Neural progenitor cell (in vitro differentiated cells): ENCODE measurements around the gene ARHGAP8.

Experiments
- EZH2 ChIP-seq: fragments of 200-600 bp; sonication (generic); IDR thresholded peaks from 2 replicates; pipeline ENCODE4 v1.6.1; 2017; ENCODE audit warnings: antibody characterized with exemption, mild to moderate bottlenecking, moderate library complexity
- EZH2phosphoT487 ChIP-seq: fragments of 200-600 bp; sonication (generic); IDR thresholded peaks from 2 replicates; pipeline ENCODE4 v1.6.1; 2017; ENCODE audit warnings: antibody characterized with exemption
- TF ChIP-seq, protein P1 (sequence below): fragments of 200-600 bp; sonication (generic); IDR thresholded peaks from 2 replicates; pipeline ENCODE4 v1.5.1; 2017; ENCODE audit warnings: antibody characterized with exemption, mild to moderate bottlenecking

DNA sequence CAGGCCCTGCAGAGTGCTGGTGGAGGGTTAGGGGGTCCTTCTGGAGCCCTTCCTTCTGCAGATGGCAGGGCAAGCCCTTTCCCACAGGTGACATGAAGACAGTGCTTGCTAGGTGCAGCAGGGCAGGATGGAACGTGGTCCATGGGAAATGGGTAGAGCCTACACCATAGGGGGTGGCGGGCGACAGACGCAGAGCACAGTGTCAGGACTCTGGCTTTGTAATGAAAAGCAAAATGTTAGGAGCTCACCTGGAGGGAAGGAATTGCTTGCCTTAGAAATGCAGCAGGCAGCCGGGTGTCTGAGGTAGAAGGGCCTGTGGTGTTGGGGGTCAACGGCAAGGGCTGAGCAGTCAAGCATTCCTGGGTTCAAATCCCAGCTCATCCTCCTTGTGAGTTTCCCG lies 54.9 kb downstream of the ARHGAP8 start:
- TF ChIP-seq, protein P1, sequence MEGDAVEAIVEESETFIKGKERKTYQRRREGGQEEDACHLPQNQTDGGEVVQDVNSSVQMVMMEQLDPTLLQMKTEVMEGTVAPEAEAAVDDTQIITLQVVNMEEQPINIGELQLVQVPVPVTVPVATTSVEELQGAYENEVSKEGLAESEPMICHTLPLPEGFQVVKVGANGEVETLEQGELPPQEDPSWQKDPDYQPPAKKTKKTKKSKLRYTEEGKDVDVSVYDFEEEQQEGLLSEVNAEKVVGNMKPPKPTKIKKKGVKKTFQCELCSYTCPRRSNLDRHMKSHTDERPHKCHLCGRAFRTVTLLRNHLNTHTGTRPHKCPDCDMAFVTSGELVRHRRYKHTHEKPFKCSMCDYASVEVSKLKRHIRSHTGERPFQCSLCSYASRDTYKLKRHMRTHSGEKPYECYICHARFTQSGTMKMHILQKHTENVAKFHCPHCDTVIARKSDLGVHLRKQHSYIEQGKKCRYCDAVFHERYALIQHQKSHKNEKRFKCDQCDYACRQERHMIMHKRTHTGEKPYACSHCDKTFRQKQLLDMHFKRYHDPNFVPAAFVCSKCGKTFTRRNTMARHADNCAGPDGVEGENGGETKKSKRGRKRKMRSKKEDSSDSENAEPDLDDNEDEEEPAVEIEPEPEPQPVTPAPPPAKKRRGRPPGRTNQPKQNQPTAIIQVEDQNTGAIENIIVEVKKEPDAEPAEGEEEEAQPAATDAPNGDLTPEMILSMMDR = no peak
- TF ChIP-seq EZH2phosphoT487 (no peak), EZH2 (no peak)
